ENCODE data around the gene PTPRE.

GRCh38 chr10:128018236-128018635, 111.3 kb downstream of the PTPRE start:
- TF ChIP-seq CTCF (conservative IDR thresholded peaks at IDR 0.05 in 1 of 2, IDR thresholded peaks at IDR 0.05 in 1 of 2; ENCODE audit: extremely low read depth in 1 of 2, insufficient read depth in 1 of 2, low read depth in 1 of 2, low read length in 2 of 2), result no peak
- TF ChIP-seq EZH2 (IDR thresholded peaks at IDR 0.05; ENCODE audit: borderline replicate concordance, low read length), result no peak
